ENCODE data around the gene FAM222B. TPM values are rescaled to one million over a fixed set of nuclear protein-coding genes. Genes with fewer than 3 reads are reported as not detected.
A peak's percentile ranks its signal among the peaks of the same experiment; 100 is the strongest.

The FAM222B gene
- total and polyA plus RNA-seq, 2 donors (not counting 1 experiment from before 2014, with no cell fraction given): 10.8 to 23.1 TPM

GRCh38 chr17:28853295-28853694, 10.7 kb upstream of the FAM222B start:
- Histone ChIP-seq H3K27me3 (replicated peaks in 1 of 4; ENCODE audit: control extremely low read depth in 1 of 4, control insufficient read depth in 3 of 4, insufficient read depth in 4 of 4, low read length in 3 of 4) (no peaks in the 10 kb centered on the region), H3K27ac (ENCODE audit: low read length in 2 of 2) (no peak overlapping the region), H3K36me3 (replicated peaks in 1 of 2; ENCODE audit: control extremely low read depth in 1 of 2, control insufficient read depth in 1 of 2, extremely low read depth in 1 of 2, insufficient read depth in 2 of 2, low read length in 1 of 2) (peaks cover 0 to 11% of the 10 kb centered on the region in 2 experiments), H3K79me2 (ENCODE audit: control insufficient read depth, insufficient read depth, low read length) (peaks cover 14% of the 10 kb centered on the region), H3K4me1 (ENCODE audit: control insufficient read depth in 2 of 2, insufficient read depth in 2 of 2, low read length in 2 of 2) (peaks cover 10 to 16% of the 10 kb centered on the region in 2 donors), H3K4me2 (replicated peaks; ENCODE audit: low read depth, low read length, poor library complexity, severe bottlenecking) (no peak overlapping the region), H3K4me3 (ENCODE audit: control extremely low read depth in 1 of 5, extremely low read depth in 1 of 5, insufficient read depth in 1 of 5, low read depth in 2 of 5, low read length in 4 of 5) (no peak overlapping the region), H4K20me1 (ENCODE audit: control insufficient read depth, insufficient read depth, low read length, poor library complexity, severe bottlenecking) (no peaks in the 10 kb centered on the region), H3K9ac (ENCODE audit: low read length) (no peak overlapping the region), H3K9me3 (ENCODE audit: control extremely low read depth in 1 of 3, control insufficient read depth in 2 of 3, insufficient read depth in 1 of 3, low read length in 2 of 3) (no peaks in the 10 kb centered on the region), H2AFZ (ENCODE audit: insufficient read depth, low read depth, low read length, poor library complexity, severe bottlenecking) (no peak overlapping the region)
- ChIA-PET CTCF (interaction anchor here (0.7 to 1.4 kb wide), 5 partner anchors 11 to 191 kb away, joined by 3 to 6 read pairs (median 5); partner anchors contain the start of gene FLOT2), POLR2A (interaction anchor here (0.6 to 1.0 kb wide), 2 partner anchors 11 to 12 kb away, joined by 3 to 6 read pairs; partner anchors contain the start of gene FAM222B)
- intact Hi-C loops (cut with micrococcal nuclease): no loop called here
- ATAC-seq (ENCODE audit: low read depth): no peak
- Mint-ChIP-seq H3K9me3 (ENCODE audit: insufficient read depth) (no peaks in the 10 kb centered on the region), H3K4me1 (peaks cover 17% of the 10 kb centered on the region), H3K4me3 (peak overlapping the region; percentile 41), H3K27me3 (no peaks in the 10 kb centered on the region), H3K27ac (peak overlapping the region; percentile 41)
- DNase-seq: no peak
- WGBS (ENCODE audit: insufficient coverage): 100% methylated on average over 1 of the region's 2 CpGs
- TF ChIP-seq CTCF (IDR thresholded peaks at IDR 0.05) (no peak), EZH2 (IDR thresholded peaks at IDR 0.05; ENCODE audit: borderline replicate concordance, insufficient read depth, low read depth, low read length, poor library complexity, severe bottlenecking) (no peak)

- no peak for DNase-seq
- H3K9me3 Mint-ChIP-seq (ENCODE audit: insufficient read depth): no peaks in the 10 kb centered on the region
- Histone ChIP-seq H3K4me1 (ENCODE audit: control insufficient read depth in 2 of 2, insufficient read depth in 2 of 2, low read length in 2 of 2) (peaks cover 3% of the 10 kb centered on the region in 2 donors), H3K79me2 (ENCODE audit: control insufficient read depth, insufficient read depth, low read length) (peaks cover 4% of the 10 kb centered on the region), H2AFZ (ENCODE audit: insufficient read depth, low read depth, low read length, poor library complexity, severe bottlenecking) (no peak overlapping the region), H3K9ac (ENCODE audit: low read length) (no peak overlapping the region), H3K4me2 (replicated peaks; ENCODE audit: low read depth, low read length, poor library complexity, severe bottlenecking) (no peak overlapping the region), H3K4me3 (ENCODE audit: control extremely low read depth in 1 of 5, extremely low read depth in 1 of 5, insufficient read depth in 1 of 5, low read depth in 2 of 5, low read length in 4 of 5) (no peak overlapping the region), H3K27ac (ENCODE audit: low read length in 2 of 2) (no peak overlapping the region), H4K20me1 (ENCODE audit: control insufficient read depth, insufficient read depth, low read length, poor library complexity, severe bottlenecking) (no peaks in the 10 kb centered on the region), H3K36me3 (replicated peaks in 1 of 2; ENCODE audit: control extremely low read depth in 1 of 2, control insufficient read depth in 1 of 2, extremely low read depth in 1 of 2, insufficient read depth in 2 of 2, low read length in 1 of 2) (no peaks in the 10 kb centered on the region), H3K27me3 (replicated peaks in 1 of 4; ENCODE audit: control extremely low read depth in 1 of 4, control insufficient read depth in 3 of 4, insufficient read depth in 4 of 4, low read length in 3 of 4) (no peaks in the 10 kb centered on the region), H3K9me3 (ENCODE audit: control extremely low read depth in 1 of 3, control insufficient read depth in 2 of 3, insufficient read depth in 1 of 3, low read length in 2 of 3) (no peaks in the 10 kb centered on the region)
- WGBS (ENCODE audit: insufficient coverage): 18% methylated on average over 1 of the region's 5 CpGs
- TF ChIP-seq CTCF (IDR thresholded peaks at IDR 0.05) (no peak), EZH2 (IDR thresholded peaks at IDR 0.05; ENCODE audit: borderline replicate concordance, insufficient read depth, low read depth, low read length, poor library complexity, severe bottlenecking) (no peak)
- H3K27ac Mint-ChIP-seq: no peak overlapping the region
- intact Hi-C loops (cut with micrococcal nuclease): no loop called here
- no peaks in the 10 kb centered on the region for H3K27me3 Mint-ChIP-seq
- ATAC-seq (ENCODE audit: low read depth): no peak
- POLR2A ChIA-PET: interaction anchor here (0.5 to 1.4 kb wide), 2 partner anchors 48 to 109 kb away, joined by 3 to 4 read pairs; partner anchors contain the start of gene FLOT2
- peaks cover 3% of the 10 kb centered on the region for H3K4me1 Mint-ChIP-seq
- CTCF ChIA-PET: interaction anchor here (0.6 to 3.1 kb wide), 11 partner anchors 13 to 104 kb away, joined by 3 to 17 read pairs (median 4); partner anchors contain the start of gene DHRS13
- H3K4me3 Mint-ChIP-seq: no peak overlapping the region
Observed at GRCh38 chr17:28849281-28849680, 6.7 kb upstream of the FAM222B start.
